Peyer's patch (tissue), 4 donors: ENCODE measurements around the gene PHKG1.

ENCODE experiments used
- CTCF ChIP-seq, 6 experiments: fragments of 450-650 bp in 4 of 6; fragments of 200-600 bp in 2 of 6; sonication (generic) in 1 of 6; IDR thresholded peaks; one replicate each; pipeline ENCODE4 v1.5.1; 2017 to 2019; ENCODE audit warnings: antibody characterized with exemption in 6 of 6, mild to moderate bottlenecking in 3 of 6, moderate library complexity in 1 of 6
- POLR2A ChIP-seq, 2 donors: fragments of 450-650 bp; IDR thresholded peaks; one replicate each; pipeline ENCODE4 v1.5.1; 2017; ENCODE audit warnings: antibody characterized with exemption in 2 of 2, mild to moderate bottlenecking in 2 of 2, moderate library complexity in 2 of 2

- no peak for TF ChIP-seq POLR2A (IDR thresholded peaks at IDR 0.05)
- TF ChIP-seq CTCF (IDR thresholded peaks at IDR 0.05) = no peak
Measured at GRCh38 chr7:56099653-56100052, 6.9 kb upstream of the PHKG1 start.
